H1 (cell line): ENCODE data around the gene COX18. TPM values are rescaled to one million over a fixed set of nuclear protein-coding genes. Genes with fewer than 3 reads are reported as not detected.

Experiments
- CTCF ChIP-seq, 3 experiments: IDR thresholded peaks; 1 replicate in 2 of 3; 2 replicates in 1 of 3; pipeline versions ENCODE4 v1.5.1 to v1.6.1; 2011; ENCODE audit warnings: low read length in 3 of 3, mild to moderate bottlenecking in 3 of 3, inconsistent platforms in 2 of 3, low read depth in 1 of 3, moderate library complexity in 1 of 3; ENCODE audit not compliant: insufficient read depth in 1 of 3; ENCODE audit errors: control extremely low read depth in 1 of 3
- polyA plus RNA-seq, 7 experiments: library from polyadenylated mRNA; depleted of rRNA in 3 of 7; stranded (reverse) in 5 of 7; unstranded in 2 of 7; fragments of >200 nt in 5 of 7; fragments of 200-250 nt in 2 of 7; gene quantifications; 1 replicate in 5 of 7; 2 replicates in 1 of 7; 4 replicates in 1 of 7; pipeline versions ENCODE4 v1.2.1 to v1.2.3, GENCODE V29; 2011 to 2013; ENCODE audit warnings: missing spikeins in 2 of 7, mixed read lengths in 2 of 7
- total RNA-seq: library from RNA; stranded (reverse); fragmentation: NEBNext Ultra II Directional; extraction: Animal tissue kit (Norgen Biotek cat#: 25700); gene quantifications from 2 replicates; pipeline ENCODE4 v1.2.1, GENCODE V29; 2021

COX18 gene
- total and polyA plus RNA-seq, 2 of the 8 experiments (the other 6 are each of a cell fraction or from before 2014, with no cell fraction given), result 23.0 to 23.7 TPM

DNA sequence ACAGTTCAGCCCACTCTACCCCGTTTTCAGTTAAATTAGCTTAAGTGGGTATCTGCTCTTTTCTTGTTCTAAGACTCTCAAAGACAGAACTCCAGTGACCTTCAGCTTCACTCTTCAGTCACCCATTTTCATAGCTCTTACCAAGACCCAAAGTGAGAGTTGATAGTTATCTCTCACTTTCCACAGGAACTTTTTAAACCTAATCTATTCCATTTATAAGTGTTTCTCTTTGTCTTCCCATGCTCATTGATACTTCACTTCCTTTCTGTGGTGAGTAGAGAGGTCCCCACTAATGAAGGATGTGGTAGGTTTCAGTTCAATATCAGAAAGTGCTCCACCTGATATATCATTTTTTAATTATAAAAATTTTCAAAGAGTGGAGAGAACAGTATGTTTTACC, 33.4 kb downstream of the COX18 start (continued):
- TF ChIP-seq CTCF (IDR thresholded peaks at IDR 0.05; ENCODE audit: control extremely low read depth in 1 of 3, insufficient read depth in 1 of 3, low read depth in 1 of 3, low read length in 3 of 3), result no peak
